Stimulated activated CD4-positive, alpha-beta T cell treated with anti-CD3 and anti-CD28 coated beads, Interleukin-1b, Interleukin-23, amount 100 ng/mL, for 24 hours (primary cell): ENCODE results near the gene NLRC3.
A peak's percentile ranks its signal among the peaks of the same experiment; 100 is the strongest.

Experiments
- DNase-seq, 4 experiments: peaks; one replicate each; pipeline ENCODE4 v3.0.0-alpha.2; 2020; ENCODE audit warnings: low read depth in 4 of 4, low spot score in 1 of 4

The NLRC3 gene

DNA sequence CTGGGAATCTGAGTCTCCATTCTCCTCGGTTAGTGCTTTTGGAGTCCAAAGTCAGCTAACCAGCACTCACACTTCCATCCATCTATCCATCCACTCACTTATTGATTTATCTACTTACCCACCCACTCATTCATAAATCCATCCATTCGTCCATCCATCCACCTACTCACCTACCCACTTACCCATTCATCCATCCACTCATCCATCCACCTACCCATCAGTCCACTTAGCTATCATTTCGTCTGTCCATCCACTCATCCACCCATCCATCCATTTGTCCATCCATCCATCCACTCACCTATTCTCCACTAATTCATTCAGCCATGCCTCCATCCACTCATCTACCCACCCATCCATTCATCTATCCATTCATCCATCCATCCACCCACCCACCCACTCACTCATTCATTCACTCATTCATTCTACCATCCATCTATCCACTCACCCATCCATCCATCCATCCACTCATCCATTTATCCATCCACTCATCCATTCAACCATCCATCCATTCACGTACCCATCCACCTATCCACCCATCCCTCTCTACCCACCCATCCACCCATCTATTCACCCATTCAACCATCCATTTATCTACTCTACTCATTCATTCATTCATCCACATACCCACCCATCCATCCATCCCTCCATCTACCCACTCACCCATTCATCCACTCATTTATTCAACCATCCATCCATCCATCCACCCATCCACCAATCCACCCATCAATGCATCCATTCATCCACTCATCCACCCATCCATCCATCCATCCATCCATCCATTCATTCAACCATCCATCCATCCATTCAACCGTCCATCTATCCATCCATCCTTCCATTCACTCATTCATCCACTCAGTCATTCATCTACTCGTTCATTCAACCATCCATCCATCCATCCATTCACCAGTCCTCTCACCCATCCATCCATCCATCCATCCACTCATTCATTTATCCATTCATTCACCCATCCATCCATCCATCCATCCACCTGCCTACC, 26.1 kb downstream of the NLRC3 start:
- no peak for DNase-seq

DNA sequence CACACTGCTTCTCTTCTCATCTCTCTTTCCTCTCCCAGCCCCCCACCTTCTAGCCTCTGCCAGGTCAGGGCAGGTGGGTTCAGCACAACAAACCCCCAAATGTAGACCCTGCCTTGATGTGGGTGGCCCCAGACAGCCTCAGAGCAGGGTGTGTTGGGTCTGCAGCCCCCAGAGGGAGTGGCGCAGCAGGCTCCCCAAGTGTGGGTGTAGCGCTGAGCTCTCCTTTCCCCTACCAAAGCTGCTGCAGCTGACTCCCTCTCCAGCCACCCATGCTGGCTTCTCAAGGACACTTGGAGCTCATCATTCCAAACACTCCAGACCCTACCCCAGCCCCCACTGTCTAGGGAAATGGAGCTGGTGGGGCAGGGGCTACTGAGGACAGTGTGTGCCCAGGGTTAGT, 27.3 kb downstream of the NLRC3 start:
- DNase-seq: no peak

DNA sequence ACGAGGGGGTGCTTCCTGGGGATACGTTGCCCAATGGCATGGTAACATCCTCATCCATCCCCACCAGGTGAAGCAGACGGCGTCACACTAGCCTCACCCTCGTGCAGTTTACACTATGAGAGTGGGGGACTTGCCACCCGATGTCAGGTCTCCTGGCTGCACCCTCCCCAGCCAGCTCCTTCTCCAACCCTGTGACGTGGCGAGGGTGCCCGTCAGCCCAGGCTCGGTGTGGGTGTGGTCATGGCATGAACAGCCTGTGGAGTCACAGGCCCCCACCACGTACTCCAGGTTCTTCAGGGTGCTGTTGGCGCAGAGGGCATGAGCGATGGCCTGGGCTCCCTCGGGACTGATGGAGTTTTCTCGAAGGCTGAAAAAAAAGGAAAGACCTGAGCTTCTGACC, 28.3 kb downstream of the NLRC3 start:
- no peak for DNase-seq

DNA sequence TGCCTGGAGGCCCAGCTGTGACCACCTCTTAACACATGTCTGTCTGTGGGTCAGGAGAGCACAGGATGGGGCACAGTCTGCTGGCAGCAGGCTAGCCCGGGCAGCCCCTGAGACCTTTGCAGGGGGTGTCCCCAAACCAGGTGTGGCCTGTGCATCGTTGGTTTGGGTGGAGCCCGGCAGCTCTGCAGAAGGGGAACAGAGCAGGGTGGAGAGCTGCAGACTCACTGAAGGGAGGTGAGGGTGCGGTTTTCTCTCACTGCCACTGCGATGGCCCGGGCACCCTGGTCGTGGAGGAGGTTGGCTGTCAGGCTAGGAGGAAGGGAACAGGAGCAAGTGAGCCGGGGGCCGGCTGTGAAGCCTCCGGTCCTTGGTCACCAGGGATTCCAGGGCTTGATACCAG, 28.8 kb downstream of the NLRC3 start:
- DNase-seq: no peak

DNA sequence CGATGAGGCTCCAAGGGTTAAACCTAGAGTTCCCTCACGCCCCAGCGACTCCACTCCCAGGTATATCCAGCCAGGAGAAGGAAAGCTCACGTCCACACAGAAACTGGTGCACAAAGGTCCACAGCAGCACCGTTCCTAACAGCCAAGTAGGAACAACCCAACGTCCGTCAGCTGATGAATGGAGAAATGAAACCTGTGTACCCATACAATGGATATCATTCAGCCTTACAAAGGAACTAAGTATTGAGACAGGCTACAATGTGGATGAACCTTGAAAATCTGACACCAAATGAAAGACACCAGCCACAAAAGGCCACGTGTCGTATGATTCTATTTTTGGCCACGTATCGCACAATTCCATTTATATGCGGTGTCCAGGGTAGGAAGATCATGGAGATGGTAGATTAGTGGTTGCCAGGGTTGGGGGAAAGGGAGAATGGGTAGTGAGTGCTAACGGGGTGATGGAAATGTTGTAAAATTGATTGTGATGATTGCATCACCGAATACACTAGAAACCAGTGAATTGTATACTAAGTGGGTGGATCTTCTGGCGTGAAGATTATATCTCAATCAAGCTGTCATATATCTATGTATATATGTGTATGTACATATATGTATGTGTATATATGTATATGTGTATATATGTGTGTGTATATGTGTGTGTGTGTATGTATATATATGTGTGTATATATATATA, 30.1 kb downstream of the NLRC3 start:
- no peak for DNase-seq

DNA sequence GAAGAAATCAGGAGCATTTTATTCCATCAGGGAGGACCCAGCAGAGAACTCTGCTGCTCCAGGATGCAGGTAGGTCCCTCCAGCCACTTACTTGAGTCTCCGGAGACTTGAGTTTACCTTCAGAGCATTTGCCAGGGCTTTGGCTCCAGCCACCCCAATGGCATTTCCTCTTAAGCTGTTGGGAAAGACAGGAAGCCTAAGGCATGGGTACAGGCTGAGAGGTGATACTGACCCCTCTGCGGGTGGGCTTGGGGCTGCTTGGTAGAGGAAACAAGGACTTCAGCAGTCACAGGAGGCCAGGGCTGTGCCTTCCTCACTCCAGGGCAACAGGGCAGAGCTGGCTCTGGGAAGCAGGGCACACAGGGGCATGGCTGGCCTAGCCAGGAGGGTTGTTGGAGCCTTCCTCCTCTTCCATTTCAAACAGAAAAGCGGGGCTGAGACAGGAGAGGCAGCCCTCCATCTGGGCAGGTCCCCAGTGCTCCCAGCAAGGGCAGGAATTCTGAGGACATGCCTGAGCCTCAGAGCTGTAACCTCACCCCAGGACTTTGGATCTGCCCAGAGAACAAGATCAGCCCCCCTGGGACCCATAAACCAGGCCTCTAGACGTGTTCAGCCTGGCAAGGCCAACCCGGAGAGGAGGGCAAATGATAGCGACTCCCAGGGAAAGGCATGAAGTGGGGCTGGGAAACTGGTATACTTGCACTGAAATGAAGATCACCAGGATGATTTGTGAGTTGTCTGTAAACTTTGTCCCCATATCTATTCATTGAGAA, 34.4 kb downstream of the NLRC3 start:
- DNase-seq: no peak

DNA sequence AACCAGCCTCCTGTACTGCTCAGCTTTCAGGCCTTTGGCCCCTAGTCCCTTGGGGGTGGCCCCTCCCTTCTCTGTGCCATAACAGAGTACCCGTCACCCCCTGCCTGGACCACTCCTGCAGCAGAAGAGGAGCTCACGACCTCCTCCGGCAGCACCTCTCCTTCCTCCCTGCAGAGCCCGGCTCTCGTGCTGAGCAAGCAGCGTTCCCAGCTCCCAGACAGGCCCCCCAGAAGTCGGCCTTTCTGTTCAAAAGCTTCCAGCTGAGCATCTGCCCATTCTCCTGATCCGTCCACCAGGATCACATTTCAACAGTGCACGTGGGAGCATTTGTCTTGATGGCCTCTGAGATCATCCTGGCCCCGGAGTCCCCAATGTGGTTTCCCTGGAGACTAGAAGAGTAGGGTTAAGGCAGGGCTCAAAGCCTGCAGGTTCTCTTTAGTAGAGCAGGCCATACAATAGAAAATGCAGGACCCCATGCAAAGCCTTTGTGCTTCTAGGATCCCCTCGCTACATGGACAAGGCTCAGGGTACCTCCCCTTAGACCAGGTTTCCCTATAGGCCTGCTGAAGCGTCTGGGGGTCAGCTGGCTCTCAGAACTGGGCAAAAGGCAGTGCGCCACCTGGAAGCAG, 35.6 kb downstream of the NLRC3 start:
- DNase-seq: no peak

DNA sequence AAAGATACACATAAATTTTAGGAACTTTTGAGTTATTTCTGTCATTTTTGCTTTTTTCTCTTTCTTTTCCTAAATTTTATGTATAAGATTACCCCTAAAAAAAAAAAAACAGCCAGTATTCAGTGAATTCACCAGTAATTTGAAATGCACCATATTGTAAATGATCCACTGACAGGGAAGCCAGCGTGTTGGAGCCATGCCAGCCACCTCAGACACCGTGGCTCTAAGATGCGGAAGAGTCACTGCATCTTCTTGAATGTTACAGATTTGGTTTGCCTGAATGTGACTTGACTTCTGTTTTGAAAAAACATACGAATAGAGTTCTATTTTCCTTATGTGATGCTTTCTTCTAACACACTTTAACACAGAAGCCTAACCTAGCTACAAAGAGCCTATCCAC, 39.0 kb downstream of the NLRC3 start:
- no peak for DNase-seq

DNA sequence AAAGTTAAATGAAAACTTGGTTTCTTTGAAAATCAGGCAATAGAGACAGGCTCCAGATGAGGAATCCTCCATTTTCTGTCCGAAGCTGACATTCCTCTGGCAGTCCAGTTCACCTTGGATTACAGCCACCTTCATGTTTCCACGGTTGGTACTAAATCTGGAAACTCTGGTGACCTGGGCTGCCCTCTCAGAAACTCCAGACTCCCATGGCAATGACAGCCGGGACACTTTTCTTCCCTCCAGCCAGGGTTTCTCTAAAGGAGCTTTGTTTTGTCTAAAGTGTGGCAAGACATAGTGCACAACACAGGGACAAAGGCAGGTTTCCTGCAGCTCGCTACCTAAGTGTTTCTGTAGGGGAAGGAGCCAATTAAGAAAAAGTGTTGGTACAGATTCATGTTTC, 40.4 kb downstream of the NLRC3 start:
- DNase-seq: no peak

DNA sequence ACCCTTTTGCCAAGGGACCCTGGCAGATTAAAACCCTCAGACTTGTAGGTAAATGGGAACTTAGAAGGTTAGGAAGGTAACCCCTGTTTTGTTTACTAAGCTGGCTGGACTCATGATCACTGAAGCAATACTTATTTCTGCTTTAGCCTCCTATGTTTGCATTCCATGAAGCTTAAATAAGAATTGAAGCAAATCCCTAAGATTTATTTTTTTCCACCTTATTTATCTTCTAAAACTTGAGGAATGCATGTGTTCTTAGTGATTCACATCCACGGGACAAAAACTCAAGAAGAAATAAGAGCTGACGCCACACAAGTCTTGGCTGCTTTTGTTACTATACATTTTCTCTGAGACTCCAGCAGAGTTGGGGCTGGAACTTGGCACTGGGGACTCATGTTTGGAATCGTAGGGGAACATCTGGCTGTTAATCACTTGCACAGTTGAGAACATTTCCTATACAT, 40.9 kb downstream of the NLRC3 start:
- DNase-seq: no peak

DNA sequence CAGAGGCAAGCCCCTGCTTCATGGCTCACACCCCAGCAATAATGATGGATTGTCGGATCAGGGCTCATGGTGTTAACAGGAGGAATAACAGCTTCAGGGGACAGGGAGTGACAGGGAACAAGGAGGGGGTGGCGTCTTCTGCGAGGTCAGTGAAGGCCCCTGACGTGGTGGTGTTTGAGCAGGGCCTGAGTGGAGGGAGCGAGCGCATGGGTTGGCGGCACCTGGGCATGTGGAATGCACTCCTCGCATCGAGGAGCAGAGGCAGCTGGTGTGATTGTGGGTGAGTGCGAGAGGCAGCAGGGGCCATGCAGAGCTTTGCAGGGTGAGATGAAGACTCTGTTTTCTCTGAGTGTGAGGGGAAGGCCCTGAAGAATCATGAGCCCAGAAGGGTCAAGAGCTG, 43.1 kb downstream of the NLRC3 start:
- DNase-seq: no peak

DNA sequence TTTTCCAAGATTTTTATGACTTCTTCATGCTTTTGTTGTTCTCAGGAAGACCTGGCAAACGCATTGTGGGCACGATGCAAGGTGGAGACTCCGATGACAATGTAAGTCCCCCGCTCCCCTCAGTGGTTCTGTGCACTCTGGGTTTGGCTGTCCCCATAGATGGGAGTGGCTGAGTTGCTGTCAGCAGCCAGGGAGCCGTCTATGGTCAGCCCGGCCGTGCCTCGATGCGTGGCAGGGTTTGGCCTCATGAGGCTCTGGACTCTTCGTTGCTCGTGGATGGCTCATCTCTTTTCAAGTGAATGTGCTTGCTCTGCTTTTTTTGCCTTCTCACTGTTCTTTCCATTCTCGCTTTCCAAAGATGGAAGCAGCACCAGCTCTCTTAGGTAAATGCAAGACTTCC, 44.5 kb downstream of the NLRC3 start:
- DNase-seq: no peak

DNA sequence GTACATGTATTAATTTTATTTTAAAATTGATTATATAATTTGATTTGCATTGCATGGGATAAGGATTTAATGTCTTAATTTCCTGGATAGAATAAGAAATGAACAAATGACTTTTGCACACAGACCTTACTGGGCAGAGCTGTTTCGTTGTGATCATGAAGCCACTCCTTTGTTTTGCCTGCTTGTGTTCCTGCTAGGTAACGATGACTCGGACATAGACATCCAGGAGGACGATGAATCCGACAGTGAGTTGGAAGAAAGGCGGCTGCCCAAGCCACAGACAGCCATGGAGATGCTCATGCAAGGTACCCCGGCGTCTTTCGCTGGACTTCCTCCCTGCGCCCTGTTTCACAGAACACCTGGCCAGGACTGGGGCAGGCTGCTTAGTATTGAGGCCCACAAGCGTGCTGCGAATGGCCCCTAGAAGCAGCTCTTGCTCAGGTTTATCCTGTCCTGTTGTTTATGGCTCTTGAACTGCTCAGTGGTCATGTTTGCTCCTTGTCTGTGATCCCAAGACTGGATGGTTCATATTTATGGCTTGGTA, 46.8 kb downstream of the NLRC3 start:
- no peak for DNase-seq

DNA sequence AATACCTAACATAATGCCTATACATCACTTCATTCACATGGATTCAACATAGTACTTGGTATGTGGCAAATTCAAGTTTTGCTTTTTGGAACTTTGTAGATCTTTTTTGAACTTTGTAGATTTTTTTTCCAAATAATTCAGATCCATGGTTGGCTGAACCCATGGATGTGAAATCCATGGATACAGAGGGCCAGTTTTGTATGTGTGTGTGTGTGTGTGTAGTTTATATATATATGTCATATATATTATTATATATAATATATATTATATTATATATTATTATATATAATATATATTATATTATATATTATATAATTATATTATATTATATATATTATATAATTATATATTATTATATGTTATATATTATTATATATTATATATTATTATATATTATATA, 48.0 kb downstream of the NLRC3 start:
- no peak for DNase-seq

DNA sequence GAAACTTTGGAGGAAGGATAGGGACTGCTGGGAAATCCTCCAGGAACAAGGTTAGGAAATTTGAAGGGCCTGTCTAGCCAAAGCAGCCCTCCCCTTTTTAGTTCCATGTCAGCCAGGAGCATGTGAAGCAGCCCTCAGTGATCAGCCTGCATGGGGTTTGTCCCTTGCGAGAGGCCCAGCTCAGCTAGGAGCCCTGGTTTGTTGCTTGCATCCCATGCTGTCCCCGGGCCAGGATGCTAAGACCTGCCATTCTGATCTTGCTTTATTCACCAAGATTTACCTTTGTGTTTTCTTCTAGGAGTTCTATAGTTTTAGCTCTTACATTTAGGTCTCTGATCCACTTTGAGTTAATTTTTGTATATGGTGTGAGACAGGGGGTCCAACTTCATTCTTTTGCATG, 48.8 kb downstream of the NLRC3 start:
- DNase-seq: no peak

DNA sequence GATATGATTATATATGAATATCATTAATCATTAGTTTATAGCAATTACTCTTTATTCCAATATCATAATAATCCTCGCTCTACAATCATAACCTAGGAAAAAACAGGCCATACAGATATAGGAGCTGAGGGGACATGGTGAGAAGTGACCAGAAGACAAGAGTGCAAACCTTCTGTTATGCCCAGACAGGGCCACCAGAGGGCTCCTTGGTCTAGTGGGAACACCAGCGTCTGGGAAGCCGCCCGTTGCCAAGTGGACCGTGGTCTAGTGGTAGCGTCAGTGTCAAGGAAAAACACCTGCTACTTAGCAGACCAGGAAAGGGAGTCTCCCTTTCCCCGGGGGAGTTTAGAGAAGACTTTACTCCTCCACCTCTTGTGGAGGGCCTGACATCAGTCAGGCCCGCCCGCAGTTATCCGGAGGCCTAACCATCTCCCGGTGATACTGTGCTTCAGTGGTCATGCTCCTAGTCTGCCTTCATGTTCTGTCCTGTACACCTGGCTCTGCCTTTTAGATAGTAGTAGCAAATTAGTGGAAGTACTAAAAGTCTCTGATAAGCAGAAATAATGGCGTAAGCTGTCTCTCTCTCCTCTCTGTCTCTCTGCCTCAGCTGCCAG, 49.9 kb downstream of the NLRC3 start:
- peak in 2 of 4 experiments; percentile 24 to 40 for DNase-seq

DNA sequence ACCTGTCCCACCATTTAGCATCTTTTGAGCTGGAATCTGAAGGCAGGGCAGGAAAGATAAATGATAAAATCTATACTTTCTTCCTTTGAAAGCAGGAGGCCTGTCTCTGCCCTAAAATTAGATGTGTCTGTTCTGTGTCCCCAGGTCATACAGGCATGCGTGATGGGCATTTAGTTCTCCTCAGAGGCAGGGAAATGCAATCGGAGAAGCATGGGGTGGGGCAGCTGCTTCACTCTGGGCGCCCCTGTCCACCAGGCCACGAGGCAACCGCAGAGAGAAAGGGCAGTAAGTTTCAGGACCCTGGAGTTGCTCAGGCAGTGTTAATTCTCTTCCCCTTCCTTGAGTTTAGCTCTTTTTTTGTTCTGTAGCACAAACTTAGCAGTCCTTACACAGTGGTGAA, 51.3 kb downstream of the NLRC3 start:
- no peak for DNase-seq

DNA sequence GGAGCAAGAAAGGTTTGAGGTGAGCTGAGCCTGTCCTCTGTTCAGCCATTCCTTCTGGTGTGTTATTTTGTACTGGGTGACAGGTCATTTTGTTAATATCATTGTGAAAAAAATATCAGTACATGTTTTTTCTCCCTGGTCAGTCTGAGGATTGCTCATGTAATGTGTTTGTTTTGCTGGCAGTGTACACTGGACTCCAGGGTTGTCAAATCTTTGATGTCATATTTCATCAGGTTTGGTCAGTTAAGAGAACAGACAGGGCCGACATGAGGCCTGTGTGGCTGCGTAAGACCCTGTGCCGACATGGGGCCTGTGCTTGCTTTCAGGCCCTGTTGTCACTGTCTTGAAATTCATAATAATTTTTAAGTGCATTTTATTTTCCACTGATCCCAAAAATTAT, 53.9 kb downstream of the NLRC3 start:
- DNase-seq: no peak

DNA sequence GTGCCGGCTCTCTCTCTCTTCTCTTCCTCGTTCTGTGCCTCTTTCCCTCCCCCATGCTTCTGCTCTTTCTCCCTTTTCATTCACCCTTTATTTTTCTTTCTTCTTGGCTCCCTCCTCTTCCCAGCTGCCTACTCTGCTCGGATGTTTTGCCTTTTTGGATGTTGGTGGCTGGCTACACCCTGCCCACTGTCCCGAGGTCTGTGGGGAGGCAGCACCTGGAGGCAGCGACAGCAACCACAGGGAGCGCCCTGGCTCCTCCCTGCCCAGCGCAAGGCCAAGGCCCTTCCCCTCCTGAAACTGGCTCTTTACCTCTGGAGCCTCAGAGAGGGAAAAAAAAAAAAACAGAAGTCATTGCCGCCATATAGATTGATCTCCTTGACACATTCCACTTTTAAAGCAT, 56.4 kb downstream of the NLRC3 start:
- DNase-seq: no peak

DNA sequence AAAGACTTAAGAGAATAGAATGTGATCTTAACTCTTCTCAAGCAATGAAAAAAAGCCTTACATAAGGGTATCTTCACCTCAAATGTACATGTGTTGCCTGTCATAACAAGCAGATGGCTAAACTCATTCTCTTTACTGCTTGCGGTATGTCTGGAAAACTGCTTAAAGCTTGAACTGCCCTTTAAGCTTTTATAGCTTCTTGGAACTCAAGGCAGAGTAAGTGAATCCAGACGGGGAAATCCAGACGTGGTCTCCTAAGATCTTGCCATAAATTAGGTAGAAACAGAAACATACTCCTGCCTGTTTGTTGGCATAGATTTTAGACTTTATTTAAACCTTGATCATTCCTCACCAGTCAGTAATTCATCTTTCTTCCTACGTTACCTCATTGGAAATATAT, 56.8 kb downstream of the NLRC3 start:
- DNase-seq: no peak
